Measurements from ENCODE around the gene LRP1.

Gene LRP1

DNA sequence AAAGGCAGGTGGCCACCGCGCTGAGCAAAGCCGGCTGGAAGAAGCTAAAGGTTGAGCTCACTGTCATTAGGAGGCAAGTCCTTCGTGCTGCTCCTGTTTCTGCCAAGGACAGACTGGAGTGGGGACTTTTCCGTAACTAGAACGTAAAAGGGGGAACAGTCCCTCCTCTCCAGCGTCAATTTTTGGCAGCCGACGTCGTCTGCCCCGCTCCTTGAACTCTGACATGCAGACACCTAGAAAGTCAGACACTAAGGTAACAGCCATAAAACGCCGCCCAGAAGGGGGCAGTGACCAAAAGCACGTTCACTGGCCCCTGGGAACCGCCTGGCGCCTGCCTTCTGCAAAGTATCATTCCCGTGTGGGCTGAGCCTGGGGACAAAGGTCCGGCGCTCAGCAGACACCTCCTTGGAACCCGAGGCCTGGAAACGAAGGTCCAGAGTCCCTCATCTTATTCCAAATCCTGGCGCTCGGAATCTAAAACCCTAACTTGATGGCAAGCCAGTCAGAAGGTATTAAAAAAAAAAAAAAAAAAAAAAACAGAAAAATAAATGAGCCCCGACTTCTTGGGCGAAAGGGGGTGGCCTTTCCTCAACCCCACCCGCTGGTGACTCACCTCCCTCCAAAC, 1.1 kb upstream of the LRP1 start:
- no peak overlapping the region for H3K4me3 ChIP-seq (ENCODE audit: low read depth, low read length)
- TF ChIP-seq, protein P1, sequence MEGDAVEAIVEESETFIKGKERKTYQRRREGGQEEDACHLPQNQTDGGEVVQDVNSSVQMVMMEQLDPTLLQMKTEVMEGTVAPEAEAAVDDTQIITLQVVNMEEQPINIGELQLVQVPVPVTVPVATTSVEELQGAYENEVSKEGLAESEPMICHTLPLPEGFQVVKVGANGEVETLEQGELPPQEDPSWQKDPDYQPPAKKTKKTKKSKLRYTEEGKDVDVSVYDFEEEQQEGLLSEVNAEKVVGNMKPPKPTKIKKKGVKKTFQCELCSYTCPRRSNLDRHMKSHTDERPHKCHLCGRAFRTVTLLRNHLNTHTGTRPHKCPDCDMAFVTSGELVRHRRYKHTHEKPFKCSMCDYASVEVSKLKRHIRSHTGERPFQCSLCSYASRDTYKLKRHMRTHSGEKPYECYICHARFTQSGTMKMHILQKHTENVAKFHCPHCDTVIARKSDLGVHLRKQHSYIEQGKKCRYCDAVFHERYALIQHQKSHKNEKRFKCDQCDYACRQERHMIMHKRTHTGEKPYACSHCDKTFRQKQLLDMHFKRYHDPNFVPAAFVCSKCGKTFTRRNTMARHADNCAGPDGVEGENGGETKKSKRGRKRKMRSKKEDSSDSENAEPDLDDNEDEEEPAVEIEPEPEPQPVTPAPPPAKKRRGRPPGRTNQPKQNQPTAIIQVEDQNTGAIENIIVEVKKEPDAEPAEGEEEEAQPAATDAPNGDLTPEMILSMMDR (IDR thresholded peaks at IDR 0.05; ENCODE audit: borderline replicate concordance, insufficient read depth, low read depth, low read length) = 0 out of 2 replicates have a peak, but pooled peaks have one; percentile 15

DNA sequence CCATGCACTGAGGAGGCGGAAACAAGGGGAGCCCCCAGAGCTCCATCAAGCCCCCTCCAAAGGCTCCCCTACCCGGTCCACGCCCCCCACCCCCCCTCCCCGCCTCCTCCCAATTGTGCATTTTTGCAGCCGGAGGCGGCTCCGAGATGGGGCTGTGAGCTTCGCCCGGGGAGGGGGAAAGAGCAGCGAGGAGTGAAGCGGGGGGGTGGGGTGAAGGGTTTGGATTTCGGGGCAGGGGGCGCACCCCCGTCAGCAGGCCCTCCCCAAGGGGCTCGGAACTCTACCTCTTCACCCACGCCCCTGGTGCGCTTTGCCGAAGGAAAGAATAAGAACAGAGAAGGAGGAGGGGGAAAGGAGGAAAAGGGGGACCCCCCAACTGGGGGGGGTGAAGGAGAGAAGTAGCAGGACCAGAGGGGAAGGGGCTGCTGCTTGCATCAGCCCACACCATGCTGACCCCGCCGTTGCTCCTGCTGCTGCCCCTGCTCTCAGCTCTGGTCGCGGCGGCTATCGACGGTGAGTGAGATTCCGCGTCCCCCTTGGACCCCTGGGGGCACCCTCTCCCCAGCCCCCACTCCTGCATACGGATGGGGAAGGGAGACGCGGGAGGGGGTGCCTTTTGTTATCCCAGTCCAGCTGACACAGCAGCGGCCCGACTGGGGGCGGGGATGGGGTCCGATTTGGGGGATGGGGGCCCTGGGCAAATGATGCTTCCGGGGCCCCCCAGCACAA, 400 bp downstream of the LRP1 start:
- TF ChIP-seq, protein P1 (IDR thresholded peaks at IDR 0.05; ENCODE audit: borderline replicate concordance, insufficient read depth, low read depth, low read length) = no peak
- no peak overlapping the region for H3K4me3 ChIP-seq (ENCODE audit: low read depth, low read length)

DNA sequence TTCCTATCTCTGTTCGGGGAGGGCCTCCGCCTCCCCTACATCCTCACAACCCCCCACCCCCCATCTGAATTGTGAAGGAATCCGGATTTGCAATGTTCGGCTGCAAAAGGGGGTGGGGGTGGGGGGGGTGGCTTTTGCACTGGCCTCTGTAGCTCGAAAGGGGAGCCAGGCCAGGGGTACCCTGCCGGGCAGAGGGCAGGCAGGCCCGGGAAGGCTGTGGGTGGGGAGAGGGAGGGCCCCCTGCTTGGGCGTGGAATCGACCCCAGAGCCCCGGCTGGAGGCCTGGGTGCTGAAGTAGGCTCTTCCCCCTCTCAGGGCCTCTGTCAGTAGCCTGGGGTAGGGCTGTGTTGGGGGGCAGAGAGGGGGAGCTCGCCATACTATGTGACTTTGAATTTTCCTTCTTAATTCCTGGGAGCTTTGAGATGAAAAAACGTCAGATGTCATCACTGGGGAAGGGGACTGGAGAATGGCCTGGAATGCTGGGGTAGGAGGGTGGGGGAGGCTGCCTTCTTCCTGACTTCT, 1.1 kb downstream of the LRP1 start:
- TF ChIP-seq, protein P1 (IDR thresholded peaks at IDR 0.05; ENCODE audit: borderline replicate concordance, insufficient read depth, low read depth, low read length) = no peak
- H3K4me3 ChIP-seq (ENCODE audit: low read depth, low read length) = no peak overlapping the region

DNA sequence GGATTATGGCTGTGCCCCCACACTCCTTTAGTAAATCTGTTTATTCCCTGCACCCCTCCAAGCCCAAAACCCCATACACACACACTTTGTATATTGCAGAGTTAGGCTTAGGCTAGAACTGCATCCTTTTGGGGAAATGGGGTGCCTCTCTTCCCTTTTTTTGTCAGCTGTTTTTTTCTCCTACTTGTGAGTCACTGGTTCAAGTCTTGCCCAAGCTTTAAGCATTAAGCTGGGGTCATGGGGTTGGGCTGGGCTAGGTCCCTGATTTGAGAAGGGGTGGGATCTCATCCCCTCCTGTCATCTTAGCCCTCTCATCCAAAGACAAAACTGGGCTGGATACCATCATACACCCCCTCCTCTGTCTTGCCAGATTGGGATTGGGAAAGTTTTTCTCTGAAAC, 1.6 kb downstream of the LRP1 start:
- TF ChIP-seq, protein P1 (IDR thresholded peaks at IDR 0.05; ENCODE audit: borderline replicate concordance, insufficient read depth, low read depth, low read length) = no peak
- H3K4me3 ChIP-seq (ENCODE audit: low read depth, low read length) = no peak overlapping the region

DNA sequence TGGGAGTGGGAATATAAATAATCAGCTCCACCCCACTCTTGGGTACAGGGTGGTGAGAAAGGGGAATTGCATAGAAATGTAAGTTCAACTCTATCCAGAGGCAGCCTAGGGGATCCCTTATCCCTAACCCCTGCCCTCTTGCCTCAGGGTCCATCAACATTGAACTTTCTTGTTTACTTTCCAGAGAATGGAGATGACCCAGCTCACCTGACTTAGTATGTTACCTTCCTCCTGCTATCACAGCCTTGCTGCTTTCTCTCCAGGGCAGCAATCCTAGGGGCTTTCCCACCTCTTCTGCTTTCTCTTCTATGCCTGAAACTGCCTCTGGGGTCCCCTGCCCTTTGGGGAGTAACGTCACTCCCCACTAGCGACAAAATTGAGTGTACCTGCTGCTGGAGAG, 2.7 kb downstream of the LRP1 start:
- no peak overlapping the region for H3K4me3 ChIP-seq (ENCODE audit: low read depth, low read length)
- TF ChIP-seq, protein P1 (IDR thresholded peaks at IDR 0.05; ENCODE audit: borderline replicate concordance, insufficient read depth, low read depth, low read length) = no peak

DNA sequence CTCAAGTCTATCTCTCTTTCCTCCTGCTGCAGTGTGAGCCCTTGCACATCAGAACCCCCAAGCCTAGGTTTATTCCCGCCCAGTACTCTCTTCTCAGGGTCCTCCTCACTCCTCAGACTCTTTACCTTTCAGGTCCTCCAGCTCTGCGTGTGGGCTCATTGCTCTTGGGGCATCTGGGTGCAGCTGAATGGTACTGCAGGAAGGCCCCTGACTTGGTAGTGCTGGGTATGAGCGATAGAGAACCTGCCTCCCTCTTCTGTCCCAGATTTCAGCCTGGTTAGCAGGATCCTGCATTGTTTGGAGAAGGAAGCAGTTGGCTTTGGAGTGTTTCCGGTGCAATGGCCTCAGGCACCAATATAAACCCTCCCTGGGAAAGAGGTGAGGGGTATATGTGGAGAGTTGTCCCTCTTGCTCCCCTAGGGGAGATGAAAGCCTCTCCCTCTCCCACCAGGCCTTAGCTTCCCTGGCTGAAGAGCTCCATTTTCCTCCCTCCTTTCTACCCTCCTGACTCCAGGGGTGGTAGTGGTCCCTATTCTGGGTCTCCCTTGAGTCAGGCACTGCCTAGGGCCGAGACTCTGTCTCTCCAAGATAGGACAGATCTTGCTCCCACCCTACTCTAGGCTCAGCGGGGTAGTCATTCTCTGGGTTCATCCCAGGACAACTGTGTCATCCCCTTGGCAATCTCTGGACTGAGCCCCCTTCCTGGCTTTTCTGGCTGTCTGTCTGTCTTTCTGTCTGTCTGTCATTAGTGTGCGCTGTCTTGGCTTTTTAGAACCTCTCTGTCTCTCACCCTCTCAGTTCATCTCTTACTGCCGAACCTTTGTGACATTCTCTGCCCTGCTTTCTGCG, 3.8 kb downstream of the LRP1 start:
- TF ChIP-seq, protein P1 (IDR thresholded peaks at IDR 0.05; ENCODE audit: borderline replicate concordance, insufficient read depth, low read depth, low read length) = no peak
- no peak overlapping the region for H3K4me3 ChIP-seq (ENCODE audit: low read depth, low read length)

Data from GM12875 (cell line).